ENCODE data around the gene GLIS1.

GLIS1 gene

DNA sequence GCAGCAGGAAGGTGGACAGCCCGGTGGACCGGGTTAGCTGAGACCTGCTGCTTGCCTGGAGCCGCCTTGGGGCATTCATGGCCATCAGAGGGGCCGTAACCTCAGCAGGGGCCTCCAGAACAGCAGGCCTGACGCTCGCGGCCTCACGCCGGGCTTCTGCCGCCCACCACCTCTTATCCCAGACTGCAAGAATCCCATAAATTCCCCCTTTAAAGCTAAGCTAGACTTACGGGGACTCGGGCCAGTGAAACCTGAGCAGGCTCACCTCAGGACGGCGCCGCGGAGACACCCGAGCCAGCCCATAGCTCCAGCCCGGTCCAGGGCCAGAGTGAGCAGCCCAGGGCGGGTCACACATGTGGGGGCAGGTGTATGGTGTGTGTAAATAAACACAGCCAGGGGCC, 132.3 kb downstream of the GLIS1 start:
- no peak for DNase-seq

DNA sequence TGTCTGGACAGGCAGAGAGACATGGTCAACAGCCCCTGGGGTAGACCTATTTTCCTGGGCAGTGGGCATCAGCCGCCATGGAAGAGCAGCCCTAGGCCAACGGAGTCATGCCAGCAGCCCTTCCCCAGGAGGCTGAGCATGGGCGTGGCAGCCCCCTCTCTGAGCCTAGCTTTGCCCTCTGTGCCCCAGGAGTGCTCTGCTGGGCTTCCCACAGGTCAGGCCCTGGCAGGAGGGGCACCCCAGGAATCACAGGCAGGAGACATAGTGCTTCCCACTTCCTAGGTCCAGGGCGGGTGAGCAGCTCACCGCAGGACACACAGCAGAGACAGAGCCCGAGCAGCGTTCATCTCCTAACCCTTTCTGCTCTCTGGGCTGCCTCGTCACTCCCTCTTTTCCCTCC, 132.8 kb downstream of the GLIS1 start:
- no peak for DNase-seq

DNA sequence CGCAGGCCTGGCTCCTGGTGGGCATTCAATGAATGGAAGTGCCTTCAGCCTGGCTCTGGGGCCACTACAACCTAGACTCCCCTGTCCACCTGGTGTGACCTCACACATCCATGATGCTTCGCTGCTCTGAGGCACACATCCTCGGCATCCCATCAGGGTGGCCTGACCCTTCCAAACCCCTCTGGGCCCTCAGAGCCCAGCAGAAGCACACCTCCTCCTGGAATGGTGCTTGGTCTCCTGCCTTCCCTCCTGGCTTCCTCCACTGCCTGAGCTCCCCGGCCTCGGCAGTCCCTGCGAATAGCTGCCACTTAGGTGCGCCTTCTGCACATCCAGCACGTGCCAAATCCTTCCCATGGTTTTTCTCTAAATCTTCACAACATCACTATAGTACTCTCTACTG, 133.8 kb downstream of the GLIS1 start:
- DNase-seq: no peak

DNA sequence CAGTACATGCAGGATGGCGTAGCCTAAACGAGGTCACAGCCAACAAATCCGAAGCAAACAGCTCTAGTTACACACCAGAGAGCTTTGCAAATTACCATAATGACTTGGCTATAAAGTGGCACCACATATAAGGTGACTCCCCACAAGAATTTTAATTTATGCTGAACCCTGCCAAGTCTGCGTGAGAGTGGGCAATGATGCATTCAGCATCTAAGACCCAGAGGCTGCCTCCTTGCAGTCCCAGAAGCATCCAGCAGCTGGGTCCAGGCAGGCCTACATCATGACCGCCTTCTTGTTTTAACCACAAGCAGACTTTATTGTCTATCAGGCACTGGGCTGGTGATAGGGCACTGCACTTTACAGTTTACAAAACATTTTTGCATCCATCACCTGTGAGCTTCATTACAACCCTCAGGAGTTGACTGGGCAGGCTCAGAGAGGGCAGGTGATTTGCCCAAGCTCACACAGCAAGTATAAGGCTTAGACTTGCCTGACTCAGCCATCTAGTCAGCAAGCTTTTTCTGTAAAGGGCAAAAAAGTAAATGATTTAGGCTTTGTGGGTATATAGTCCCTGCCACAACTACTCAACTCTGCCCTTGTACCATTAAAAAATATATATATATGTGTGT, 134.6 kb downstream of the GLIS1 start:
- no peak for DNase-seq

- DNase-seq: no peak
These were observed 135.5 kb downstream of the GLIS1 start for GRCh38 chr1:53603431-53603830.

GRCh38 chr1:53601867-53602775, 136.8 kb downstream of the GLIS1 start:
- no peak for DNase-seq

DNA sequence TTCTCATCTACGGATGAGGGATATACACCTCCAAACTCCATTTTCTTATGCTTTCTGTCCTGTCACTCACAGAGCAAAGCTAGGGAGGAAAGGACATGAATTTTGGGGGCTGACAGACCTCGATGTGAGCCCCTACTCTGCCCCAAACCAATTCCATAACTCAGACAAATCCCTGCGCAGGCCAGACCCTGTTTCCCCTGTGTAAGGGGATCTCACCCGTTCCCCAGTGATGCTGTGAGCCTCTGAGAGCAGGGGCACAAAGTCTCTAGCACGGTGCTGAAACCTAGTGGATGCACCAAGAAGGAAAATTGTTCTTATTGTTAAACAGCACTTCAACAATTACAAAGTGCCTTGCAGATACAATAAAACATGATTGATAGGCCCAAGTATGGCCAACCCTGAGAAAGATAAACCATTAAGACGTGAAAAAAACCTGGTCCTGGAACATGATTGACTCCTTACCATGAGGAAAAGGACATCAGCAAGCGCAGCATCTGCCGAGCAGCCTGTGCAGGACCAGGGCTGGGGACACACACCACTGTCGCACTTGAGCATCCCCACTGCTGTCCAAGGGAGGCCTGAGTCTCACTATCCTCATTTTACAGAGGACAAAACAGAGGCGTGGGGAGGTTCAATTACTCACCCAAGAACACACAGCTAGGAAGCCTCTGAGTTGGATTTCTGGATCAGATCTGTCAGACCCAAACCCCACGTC, 137.8 kb downstream of the GLIS1 start:
- DNase-seq: no peak

DNA sequence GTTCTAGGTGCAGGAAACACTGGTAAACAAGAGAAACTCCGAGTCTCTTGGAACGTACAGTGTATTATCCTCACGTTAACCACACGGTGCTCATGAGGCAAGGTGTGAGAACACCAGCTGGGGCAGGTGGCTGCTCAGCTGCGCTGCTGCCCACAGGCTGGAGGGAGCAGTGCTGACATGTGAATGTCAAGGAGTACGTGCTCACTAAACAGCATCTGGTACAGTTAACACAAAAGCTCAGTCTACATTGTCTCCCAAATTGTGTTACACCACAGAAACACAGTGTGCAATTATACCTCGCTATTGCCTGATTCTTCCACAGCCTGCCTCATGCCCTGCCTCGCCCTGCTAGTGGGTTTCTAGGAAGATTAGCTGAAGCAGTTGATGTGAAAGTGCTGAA, 138.4 kb downstream of the GLIS1 start:
- no peak for DNase-seq

GRCh38 chr1:53600001-53600400, 139.0 kb downstream of the GLIS1 start:
- DNase-seq: no peak

DNA sequence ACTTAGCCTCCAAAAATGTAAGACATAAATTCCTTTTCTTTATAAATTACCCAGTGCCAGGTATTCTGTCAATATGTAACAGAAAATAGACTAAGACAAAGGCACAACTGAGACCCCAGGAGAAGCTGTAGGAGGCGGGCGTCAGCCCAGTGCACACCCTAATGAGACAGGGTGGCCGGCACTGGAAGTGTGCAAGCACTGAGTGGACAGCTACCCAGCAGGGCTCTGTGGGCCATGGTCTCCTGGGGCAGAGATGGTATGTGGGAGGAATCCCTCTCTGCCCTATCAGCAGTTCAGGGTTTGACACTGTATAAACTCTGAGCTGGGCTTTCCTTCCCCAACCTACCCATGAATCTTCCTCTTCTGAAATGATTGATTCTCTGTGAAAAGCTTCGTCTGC, 139.5 kb downstream of the GLIS1 start:
- DNase-seq: no peak

DNA sequence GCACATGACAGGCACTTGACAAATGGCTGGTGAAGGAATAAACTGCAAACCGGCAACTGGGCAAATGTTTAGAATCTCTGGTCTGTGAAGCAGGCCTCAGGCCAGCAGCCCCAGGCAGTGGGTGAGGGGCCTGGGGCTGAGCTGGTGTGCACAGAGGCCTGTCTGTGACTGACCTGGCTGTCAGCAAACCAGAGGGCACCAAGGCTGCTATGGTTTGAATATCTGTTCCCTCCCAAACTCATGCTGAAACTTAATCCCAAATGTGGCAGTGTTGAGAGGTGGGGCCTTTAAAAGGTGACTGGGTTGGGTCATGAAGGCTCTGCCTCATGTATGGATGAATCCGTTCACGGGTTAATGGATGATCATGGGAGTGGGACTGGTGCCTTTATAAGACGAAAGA, 140.0 kb downstream of the GLIS1 start:
- no peak for DNase-seq

- no peak for DNase-seq
These were observed 143.1 kb downstream of the GLIS1 start for GRCh38 chr1:53595906-53596305.

DNA sequence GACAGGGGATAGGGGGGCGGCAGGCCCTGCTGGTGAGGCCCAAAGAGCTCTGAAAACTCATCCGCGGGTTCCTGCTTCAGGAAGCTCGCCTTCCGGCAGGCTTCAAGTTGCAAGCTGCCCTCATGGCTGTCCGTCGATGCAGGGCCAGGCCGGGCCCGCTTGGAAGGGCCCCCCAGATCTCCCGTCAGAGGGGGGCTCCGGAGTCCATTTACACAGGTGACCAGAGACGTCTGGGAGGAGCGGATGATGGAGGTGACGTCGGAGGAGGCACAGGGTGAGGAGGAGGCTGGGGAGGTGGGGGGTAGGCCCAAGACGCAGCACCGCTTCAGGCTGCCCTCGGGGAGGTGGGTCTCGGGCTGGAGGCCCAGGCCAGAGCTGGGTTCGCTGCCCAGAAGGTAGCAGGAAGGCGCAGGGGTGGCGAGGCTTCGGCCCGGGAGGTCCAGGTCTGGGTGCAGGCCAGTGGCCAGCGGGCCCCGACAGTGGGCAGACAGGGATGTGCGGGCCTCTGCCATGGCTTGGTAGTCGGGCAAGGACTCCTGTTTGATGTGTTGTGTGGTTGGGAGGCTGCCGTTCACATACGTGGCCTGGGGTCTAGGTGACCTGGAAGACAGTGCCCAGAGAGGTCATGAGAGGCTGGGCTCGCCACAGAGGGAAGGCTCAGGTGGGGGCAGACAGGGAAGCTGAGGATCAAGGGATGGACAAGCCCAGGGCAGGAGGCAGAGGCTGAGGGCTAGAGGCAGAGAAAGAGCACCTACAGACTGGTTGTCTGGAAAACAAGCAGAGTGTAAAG, 144.4 kb downstream of the GLIS1 start:
- DNase-seq: no peak

DNA sequence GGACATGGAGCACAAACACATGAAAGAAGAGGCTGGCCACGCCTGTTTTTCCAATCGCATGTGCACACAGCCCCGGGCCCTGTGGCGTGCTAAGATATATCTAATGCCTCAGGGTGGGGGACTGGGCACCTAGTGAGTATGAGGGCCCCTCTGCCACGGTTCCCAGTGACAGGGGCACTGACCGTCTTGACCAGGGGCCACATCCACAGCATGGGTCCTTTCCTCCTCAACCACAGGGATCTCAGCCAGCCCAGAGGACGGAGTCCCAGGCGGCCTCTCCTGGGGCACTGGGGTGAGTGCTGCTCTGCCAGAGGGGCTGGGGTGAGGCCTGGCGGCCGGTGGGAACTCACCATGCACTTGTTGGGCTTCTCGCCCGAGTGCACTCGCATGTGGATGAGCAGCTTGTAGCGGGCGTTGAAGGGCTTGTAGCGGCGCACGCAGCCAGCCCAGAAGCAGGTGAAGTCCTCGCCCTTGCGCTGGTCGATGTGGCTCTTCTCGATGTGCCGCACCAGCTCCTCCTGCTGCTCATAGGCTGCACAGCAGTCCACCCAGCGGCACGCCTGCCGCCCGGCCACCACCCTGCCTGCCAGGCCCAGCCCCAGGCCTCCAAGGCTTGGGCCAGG, 145.1 kb downstream of the GLIS1 start:
- peak; percentile 2 for DNase-seq

DNA sequence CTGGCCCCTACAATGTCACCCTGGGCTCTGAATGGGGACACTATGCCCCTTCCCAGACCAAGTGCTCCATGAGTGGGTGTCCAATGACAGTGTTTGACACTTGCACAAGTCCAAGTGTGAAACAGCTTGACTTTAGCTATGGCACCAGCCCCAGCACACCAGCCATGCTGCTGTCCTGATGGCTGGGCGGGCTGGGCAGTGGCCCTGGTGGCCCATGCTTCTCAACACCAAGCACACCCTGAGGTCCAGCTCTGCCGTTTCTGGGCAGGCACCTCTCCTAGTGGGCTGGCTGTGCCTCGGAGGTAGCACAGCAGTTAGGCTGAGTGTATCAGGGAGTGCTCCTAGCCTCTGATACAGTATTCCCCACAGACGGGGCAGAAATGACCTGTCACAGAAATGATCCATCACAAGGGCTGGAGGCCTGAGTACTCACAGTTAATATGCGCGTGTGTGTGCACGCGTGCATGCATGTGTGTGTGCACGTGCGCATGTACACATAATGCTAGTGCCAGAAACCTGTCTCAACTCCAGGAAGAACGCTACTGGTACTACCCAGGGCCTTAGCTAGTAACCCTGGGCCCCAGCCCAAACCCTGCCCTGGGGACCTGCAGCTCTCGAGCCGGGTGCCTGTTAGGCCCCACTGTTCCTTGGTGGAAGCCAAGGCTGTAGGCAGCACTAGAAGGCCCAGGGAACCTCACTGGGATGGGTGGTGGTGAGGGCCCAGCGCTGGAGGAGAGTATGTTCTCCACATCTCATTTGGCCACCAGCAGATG, 145.8 kb downstream of the GLIS1 start:
- no peak for DNase-seq

GRCh38 chr1:53592521-53592982, 146.4 kb downstream of the GLIS1 start:
- no peak for DNase-seq

GRCh38 chr1:53591924-53592323, 147.0 kb downstream of the GLIS1 start:
- DNase-seq: no peak

- DNase-seq: no peak
These were observed 148.1 kb downstream of the GLIS1 start for GRCh38 chr1:53590531-53591515.

GRCh38 chr1:53590104-53590503, 148.9 kb downstream of the GLIS1 start:
- DNase-seq: no peak
